Kidney capillary endothelial cell (primary cell): Measurements from ENCODE around the gene B4GALT5.

Experiments
- DNase-seq: peaks from one replicate; pipeline ENCODE4 v3.0.0-alpha.2; 2018; ENCODE audit warnings: low spot score

B4GALT5 gene

DNA sequence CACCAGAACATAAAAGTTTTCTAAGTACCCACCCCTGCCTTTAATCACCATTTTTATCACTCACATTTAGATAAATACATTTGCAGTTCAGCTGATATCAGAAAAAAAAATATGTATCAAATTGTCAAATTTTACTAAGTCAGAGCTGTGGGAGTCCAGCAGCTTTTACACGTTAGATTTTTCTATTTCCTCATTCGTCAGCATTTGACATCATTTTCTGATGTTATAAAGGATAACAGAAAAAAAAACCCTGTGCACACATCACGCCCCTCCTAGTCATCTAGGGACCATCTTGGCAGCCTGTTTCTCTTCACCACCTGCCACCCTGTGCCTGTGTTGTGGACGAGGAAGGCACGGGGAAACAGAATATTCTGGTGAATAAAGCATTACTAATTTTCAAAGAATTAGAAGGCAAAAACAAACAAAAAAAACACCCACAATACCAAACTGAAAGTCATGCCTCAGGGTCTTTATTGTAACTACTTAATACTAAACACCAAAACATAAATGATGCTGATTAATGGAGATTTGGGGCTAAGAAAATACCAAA lies 12.4 kb downstream of the B4GALT5 start:
- DNase-seq: no peak

DNA sequence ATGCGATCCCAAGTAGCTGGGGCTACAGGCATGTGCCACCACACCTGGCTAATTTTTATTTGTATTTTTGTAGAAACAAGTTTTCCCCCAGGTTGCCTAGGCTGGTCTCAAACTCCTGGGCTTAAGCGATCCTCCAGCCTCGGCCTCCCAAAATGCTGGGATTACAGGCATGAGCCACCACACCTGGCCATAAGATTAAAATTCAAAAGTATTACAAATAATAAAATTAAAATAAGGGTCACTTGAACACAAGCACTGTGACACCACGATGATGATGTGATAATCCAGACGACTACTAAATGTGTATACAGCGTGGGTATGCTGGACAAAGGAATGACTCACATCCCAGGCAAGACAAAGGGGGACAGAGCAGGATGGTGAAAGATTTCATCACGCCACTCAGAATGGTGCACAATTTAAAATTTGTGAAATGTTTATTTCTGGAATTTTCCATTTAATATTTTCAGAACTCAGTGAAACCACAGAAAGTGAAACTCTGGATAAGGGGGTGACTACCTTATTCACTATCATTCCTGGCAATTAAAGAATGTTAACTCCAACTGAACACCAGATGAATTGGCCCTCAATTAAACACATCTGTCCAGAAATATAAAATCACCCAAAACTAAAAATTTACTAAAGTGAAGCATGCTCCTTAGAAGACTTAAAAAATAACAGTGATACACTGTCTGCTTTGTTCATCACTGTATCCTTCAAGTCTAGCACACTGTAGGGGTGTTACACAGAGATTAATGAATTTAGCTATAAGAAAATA lies 13.1 kb downstream of the B4GALT5 start:
- peak; percentile 86 for DNase-seq

DNA sequence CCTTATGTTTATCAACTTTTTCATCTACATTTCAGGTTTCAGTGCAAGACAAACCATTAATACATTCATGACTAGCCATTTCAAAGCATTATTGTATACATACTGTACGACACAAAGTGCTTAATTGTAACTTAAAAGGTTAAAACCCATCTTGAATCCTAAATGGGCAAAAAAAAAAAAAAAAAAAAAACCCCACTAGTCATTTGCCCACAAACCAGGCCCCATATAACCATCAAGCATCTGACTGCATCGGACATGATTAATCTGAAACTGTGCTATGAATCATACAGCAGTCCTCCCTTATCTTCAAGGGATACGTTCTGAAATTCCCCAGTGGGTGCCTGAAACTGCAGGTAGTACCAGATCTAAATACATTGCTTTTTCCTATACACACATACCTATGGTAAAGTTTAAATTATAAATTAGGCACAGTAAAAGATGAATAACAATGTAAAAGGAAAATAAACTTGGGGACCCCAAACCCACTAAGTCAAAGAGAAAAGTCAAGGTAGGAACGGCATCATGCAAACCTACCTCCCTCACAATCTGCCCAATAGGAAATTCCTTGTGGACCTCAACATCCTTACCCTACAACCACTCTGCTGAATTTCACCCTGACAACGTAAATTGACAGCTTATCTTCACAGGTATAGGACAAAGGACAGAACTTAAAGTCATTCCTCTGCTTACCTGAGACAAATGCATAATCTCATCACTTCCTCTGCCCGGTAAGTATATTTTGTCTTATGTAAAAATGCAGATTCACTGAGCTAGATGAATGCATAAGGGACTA lies 14.3 kb downstream of the B4GALT5 start:
- DNase-seq: no peak

DNA sequence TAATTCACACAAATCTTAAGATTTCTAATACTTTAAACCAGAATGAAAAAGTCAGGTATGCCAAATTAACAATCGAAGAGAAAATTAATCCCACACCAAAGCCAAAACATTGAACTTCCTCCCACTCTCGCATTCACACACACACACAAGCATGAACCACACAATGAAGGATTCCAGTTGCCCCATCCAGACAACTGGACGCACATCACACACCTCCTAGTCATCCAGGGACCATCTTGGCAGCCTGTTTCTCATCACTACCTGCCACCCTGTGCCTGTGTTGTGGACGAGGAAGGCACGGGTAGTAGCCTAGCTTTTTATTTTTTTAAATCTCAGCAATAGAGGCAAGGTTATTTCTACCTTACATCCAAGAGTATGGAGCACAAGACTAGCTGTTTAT lies 15.2 kb downstream of the B4GALT5 start:
- no peak for DNase-seq

- DNase-seq: no peak
These were observed 16.6 kb downstream of the B4GALT5 start for GRCh38 chr20:49697071-49697470.

DNA sequence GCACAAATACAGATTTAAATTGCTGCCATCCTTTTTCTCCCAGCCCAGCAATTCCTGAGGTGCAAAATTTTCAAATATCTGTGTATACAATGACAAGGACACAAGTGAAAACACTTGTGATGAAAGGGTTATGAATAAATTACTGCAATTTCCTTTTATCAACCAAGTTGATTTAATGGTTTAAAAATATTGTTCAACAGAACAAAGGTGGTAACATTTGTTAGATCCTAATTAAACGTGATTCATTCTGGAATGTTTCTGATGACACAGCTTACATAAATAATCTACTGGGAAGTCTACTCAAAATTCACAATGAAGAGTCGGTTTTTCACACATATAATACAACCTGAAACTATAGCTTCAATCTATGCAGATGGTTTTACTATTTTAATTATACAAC lies 17.1 kb downstream of the B4GALT5 start:
- no peak for DNase-seq

DNA sequence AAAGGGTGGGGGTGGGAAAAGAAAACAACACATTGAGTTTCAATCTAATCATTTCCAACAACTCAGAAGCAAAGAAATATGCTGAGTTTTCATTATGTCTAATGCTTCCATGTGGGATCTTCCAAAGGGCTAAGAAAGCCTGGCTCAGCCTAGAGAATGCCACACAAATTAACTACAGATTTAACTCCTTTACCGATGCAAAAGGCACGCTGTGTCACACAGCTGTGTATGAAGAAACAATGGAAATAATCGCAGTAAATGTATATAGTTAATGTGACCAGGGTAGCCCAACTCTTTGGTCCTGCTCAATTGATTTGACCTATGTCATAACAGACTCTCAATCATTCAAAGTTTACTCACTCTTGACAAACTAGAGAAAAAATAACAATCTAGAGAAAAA lies 17.8 kb downstream of the B4GALT5 start:
- DNase-seq: no peak

- DNase-seq: no peak
These were observed 19.1 kb downstream of the B4GALT5 start for GRCh38 chr20:49694450-49695071.

- DNase-seq: no peak
These were observed 20.1 kb downstream of the B4GALT5 start for GRCh38 chr20:49693435-49694171.

- DNase-seq: no peak
These were observed 20.7 kb downstream of the B4GALT5 start for GRCh38 chr20:49692941-49693340.

- DNase-seq: no peak
These were observed 21.7 kb downstream of the B4GALT5 start for GRCh38 chr20:49691818-49692568.

- no peak for DNase-seq
These were observed 22.6 kb downstream of the B4GALT5 start for GRCh38 chr20:49690899-49691620.

DNA sequence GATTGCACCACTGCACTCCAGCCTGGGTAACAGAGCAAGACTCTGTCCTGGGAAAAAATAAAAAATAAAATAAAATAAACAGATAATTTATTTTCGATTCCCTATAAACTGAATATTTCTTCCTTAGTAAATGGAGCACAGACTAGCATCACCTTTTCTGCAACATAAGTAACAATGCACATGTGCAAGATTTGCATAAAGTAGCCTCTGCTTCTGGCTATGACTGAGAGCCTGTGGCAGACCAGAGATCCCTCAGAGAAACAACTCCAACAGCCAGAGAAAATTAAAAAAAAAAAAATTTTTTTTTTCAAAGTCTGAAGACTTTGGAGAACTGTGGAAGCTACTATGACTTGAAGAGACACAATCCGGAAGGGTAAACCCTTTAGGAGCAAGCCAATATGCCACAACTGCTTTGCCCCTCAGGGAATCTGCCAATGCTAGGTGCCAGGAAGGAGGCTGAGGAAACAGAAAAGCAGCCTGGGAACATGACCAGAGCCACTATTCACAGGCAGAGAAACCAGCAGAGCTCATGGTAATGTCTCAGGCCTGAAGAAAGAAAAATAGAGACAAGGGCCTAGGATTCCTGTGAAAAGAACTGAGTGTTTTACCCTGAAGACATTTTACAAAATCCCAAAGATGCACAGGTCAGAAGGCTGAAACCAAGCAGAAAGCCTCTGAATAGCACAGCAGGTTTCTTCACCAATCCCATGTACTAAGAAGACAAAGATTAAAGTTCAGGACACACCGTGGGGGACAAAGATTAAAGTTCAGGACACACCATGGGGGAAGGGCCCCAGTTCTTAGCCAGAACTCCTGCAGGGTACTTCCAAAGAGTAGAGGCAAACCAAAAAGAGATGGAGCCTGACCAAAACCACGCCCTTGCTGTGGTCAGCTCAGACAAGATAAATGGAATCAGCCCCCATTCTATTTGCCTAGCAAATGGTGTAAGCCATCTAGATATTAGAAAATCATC lies 25.8 kb downstream of the B4GALT5 start:
- no peak for DNase-seq

DNA sequence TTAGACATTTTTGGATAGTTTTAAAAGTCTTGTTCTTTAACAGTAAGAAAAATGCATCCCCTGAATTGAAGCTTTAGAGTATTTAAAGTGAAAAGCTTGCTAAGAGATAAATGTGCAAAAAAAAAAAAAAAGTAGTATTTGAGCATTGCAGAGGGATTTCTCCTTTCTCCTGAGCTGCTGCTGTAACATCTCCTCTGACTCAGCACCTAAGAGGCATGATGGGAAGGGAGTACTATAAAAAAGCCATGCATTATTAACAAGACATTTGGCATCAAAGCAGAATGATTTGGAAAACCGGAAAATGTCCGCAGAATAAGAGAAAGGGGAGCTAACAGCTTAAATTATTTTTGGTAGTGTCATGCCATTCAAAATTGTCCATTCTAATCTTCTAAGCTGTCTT lies 27.9 kb downstream of the B4GALT5 start:
- DNase-seq: no peak

DNA sequence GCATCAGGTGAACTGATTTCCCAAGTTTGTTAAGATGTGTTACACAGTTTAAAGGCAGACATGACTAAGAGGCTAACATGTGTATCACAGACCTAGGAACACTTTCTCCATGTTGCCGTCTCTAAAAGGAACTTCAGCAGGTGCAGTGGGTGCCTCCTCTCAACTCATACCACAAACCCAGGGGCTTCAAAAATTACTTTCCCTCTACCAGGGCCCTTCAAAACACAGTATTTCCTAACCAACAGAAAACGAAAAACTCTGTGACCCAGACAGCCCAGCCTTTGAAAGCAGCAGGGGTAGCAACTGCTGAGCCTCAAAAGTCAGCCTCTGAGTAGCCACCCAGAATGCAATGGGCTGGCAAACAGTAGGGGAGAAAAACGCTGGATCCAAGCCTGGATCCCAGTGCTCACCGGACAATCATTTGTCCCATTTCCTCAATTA lies 28.5 kb downstream of the B4GALT5 start:
- DNase-seq: no peak

- no peak for DNase-seq
These were observed 29.2 kb downstream of the B4GALT5 start for GRCh38 chr20:49684335-49684997.

DNA sequence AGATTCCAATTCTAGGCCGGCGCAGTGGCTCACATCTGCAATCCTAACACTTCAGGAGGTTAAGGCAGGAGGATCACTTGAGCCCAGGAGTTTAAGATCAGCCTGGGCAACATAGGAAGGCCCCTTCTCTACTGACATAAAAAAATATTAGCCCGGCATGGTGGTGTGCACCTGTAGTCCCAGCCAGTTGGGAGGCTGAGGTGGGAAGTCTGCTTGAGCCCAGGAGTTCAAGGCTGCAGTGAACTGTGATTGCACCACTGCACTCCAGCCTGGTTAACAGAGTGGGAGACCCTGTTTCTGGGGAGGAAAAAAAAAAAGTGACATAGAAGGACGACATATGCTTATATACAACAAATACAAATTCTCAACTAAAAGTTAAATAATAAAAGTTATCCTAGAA lies 30.9 kb downstream of the B4GALT5 start:
- DNase-seq: no peak

- DNase-seq: no peak
These were observed 31.4 kb downstream of the B4GALT5 start for GRCh38 chr20:49682278-49682677.

DNA sequence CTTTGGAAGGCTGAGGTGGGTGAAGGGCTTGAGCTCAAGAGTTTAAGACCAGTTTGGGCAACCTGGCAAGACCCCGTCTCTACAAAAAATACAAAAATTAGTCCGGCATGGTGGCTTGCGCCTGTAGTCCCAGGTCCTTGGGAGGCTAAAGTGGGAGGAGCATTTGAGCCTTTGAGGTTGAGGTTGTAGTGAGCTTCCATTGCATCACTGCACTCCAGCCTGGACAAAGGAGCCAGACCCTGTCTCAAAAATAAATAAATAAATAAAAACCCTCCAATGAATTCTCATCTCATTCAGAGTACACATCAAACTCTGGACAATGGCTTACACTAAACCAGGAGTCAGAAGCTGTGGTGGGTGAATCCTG lies 31.8 kb downstream of the B4GALT5 start:
- no peak for DNase-seq
